Muscle of arm (tissue), 14 donors: ENCODE measurements around the gene HSPB7. TPM values are rescaled to one million over a fixed set of nuclear protein-coding genes. Genes with fewer than 3 reads are reported as not detected.
"Not testable (repeated sequence)": the region's sequence is repeated elsewhere in the genome, so short reads cannot be mapped to it uniquely, and the experiment has no call there.

ENCODE experiments used
- DNase-seq: peaks from one replicate; pipeline ENCODE4 v3.0.0-alpha.2; 2013
- long read RNA-seq, 11 donors: transcript quantifications; one replicate each; lab custom pipeline, GENCODE V29; 2026
- polyA plus RNA-seq, 12 donors: library from polyadenylated mRNA; unstranded; fragments of 120-200 nt; gene quantifications; one replicate each; pipeline ENCODE4 v1.2.1, GENCODE V29; 2013; ENCODE audit not compliant: insufficient read length in 12 of 12

The HSPB7 gene
- 100 to 1,000 TPM in 7 of 12 donors, 10 to 100 TPM in 4, not detected in 1; 57.9 to 237 (median 114) TPM for polyA plus RNA-seq
- long read RNA-seq, donor 1, transcript HSPB7-201 (3 exons, 2,892 nt), result major isoform, 6 of 11 reads
- long read RNA-seq, donor 1, partial matches to known transcripts, result 0 of 11 reads
- long read RNA-seq, donor 1, other reads (novel, unspliced or antisense), result 0 of 11 reads
- long read RNA-seq, donor 2, transcript HSPB7-205 (2 exons, 2,702 nt), result minor isoform, 12 of 74 reads
- long read RNA-seq, donor 2, transcript HSPB7-207 (3 exons, 844 nt), result minor isoform, 6 of 74 reads
- long read RNA-seq, donor 2, transcript HSPB7-201 (3 exons, 2,892 nt), result major isoform, 46 of 74 reads
- long read RNA-seq, donor 2, partial matches to known transcripts, result 0 of 74 reads
- long read RNA-seq, donor 2, other reads (novel, unspliced or antisense), result 6 of 74 reads
- long read RNA-seq, donor 3, transcript HSPB7-201 (3 exons, 2,892 nt), result major isoform, 14 of 48 reads
- long read RNA-seq, donor 3, partial matches to known transcripts, result 29 of 48 reads
- long read RNA-seq, donor 3, other reads (novel, unspliced or antisense), result 0 of 48 reads
- long read RNA-seq, donor 4, transcript HSPB7-201 (3 exons, 2,892 nt), result major isoform, 18 of 22 reads
- long read RNA-seq, donor 4, partial matches to known transcripts, result 0 of 22 reads
- long read RNA-seq, donor 4, other reads (novel, unspliced or antisense), result 0 of 22 reads
- long read RNA-seq, donor 5, transcript HSPB7-205 (2 exons, 2,702 nt), result minor isoform, 8 of 62 reads
- long read RNA-seq, donor 5, transcript HSPB7-201 (3 exons, 2,892 nt), result major isoform, 44 of 62 reads
- long read RNA-seq, donor 5, partial matches to known transcripts, result 0 of 62 reads
- long read RNA-seq, donor 5, other reads (novel, unspliced or antisense), result 5 of 62 reads
- long read RNA-seq, donor 6, transcript HSPB7-205 (2 exons, 2,702 nt), result minor isoform, 8 of 61 reads
- long read RNA-seq, donor 6, transcript HSPB7-201 (3 exons, 2,892 nt), result major isoform, 42 of 61 reads
- long read RNA-seq, donor 6, partial matches to known transcripts, result 0 of 61 reads
- long read RNA-seq, donor 6, other reads (novel, unspliced or antisense), result 8 of 61 reads
- long read RNA-seq, donor 7, transcript HSPB7-201 (3 exons, 2,892 nt), result major isoform, 20 of 27 reads
- long read RNA-seq, donor 7, partial matches to known transcripts, result 0 of 27 reads
- long read RNA-seq, donor 7, other reads (novel, unspliced or antisense), result 0 of 27 reads
- long read RNA-seq, donor 8, transcript HSPB7-205 (2 exons, 2,702 nt), result minor isoform, 10 of 103 reads
- long read RNA-seq, donor 8, transcript HSPB7-201 (3 exons, 2,892 nt), result major isoform, 72 of 103 reads
- long read RNA-seq, donor 8, partial matches to known transcripts, result 0 of 103 reads
- long read RNA-seq, donor 8, other reads (novel, unspliced or antisense), result 14 of 103 reads
- long read RNA-seq, donor 9, transcript HSPB7-201 (3 exons, 2,892 nt), result major isoform, 14 of 18 reads
- long read RNA-seq, donor 9, partial matches to known transcripts, result 0 of 18 reads
- long read RNA-seq, donor 9, other reads (novel, unspliced or antisense), result 0 of 18 reads
- long read RNA-seq, donor 10, transcript HSPB7-201 (3 exons, 2,892 nt), result major isoform, 27 of 88 reads
- long read RNA-seq, donor 10, partial matches to known transcripts, result 46 of 88 reads
- long read RNA-seq, donor 10, other reads (novel, unspliced or antisense), result 6 of 88 reads
- long read RNA-seq, donor 11, transcript HSPB7-201 (3 exons, 2,892 nt), result major isoform, 53 of 76 reads
- long read RNA-seq, donor 11, transcript HSPB7-207 (3 exons, 844 nt), result minor isoform, 6 of 76 reads
- long read RNA-seq, donor 11, partial matches to known transcripts, result 10 of 76 reads
- long read RNA-seq, donor 11, other reads (novel, unspliced or antisense), result 0 of 76 reads

- peak; percentile 89 for DNase-seq
Observed at GRCh38 chr1:16017461-16018303, at the start of gene HSPB7. Gene HSPB7, minus strand, starts transcription at chr1:16018043. Its CDS starts 80 bp downstream, at chr1:16017963.

GRCh38 chr1:16067127-16067768, 49.4 kb upstream of the HSPB7 start:
- no peak for DNase-seq

- DNase-seq, result no peak
Observed at GRCh38 chr1:16066245-16066644, 48.4 kb upstream of the HSPB7 start.

- DNase-seq, result no peak
Observed at GRCh38 chr1:16065269-16065576, 47.4 kb upstream of the HSPB7 start.

- DNase-seq, result no peak
Observed at GRCh38 chr1:16064536-16065268, 46.9 kb upstream of the HSPB7 start.

GRCh38 chr1:16063921-16064320, 46.1 kb upstream of the HSPB7 start:
- no peak for DNase-seq

- no peak for DNase-seq
Observed at GRCh38 chr1:16063226-16063829, 45.5 kb upstream of the HSPB7 start.

- DNase-seq, result not testable (repeated sequence)
Observed at GRCh38 chr1:16062687-16063075, 44.8 kb upstream of the HSPB7 start.

- DNase-seq, result not testable (repeated sequence)
Observed at GRCh38 chr1:16061989-16062686, 44.3 kb upstream of the HSPB7 start.

- DNase-seq, result no peak
Observed at GRCh38 chr1:16061266-16061665, 43.4 kb upstream of the HSPB7 start.

GRCh38 chr1:16058394-16059120, 40.7 kb upstream of the HSPB7 start:
- DNase-seq, result not testable (repeated sequence)

GRCh38 chr1:16057314-16057915, 39.6 kb upstream of the HSPB7 start:
- not testable (repeated sequence) for DNase-seq

GRCh38 chr1:16056521-16056912, 38.7 kb upstream of the HSPB7 start:
- DNase-seq, result not testable (repeated sequence)

GRCh38 chr1:16055613-16056520, 38.0 kb upstream of the HSPB7 start:
- DNase-seq, result peak; percentile 73
